Caco-2 (cell line): ENCODE results near the gene WDR81. TPM values are rescaled to one million over a fixed set of nuclear protein-coding genes. Genes with fewer than 3 reads are reported as not detected.
A peak's percentile ranks its signal among the peaks of the same experiment; 100 is the strongest.
"Not testable (repeated sequence)": the region's sequence is repeated elsewhere in the genome, so short reads cannot be mapped to it uniquely, and the experiment has no call there.

Source experiments
- BruUV-seq: library from RNA; stranded (reverse); fragments of 400-500 nt; replicated peaks from 2 replicates; lab custom pipeline; 2021; lab: Mats Ljungman, UMichigan
- CTCF ChIA-PET: fragments of 300-600 bp; sonication (Branson Sonifier 250); formaldehyde crosslinking; loops from one replicate; lab custom pipeline; 2022; ENCODE audit warnings: antibody characterized with exemption; lab: Charles Lee
- POLR2A ChIA-PET: fragments of 300-600 bp; sonication (Branson Sonifier 250); formaldehyde crosslinking; loops from one replicate; lab custom pipeline; 2022; ENCODE audit warnings: antibody characterized with exemption; lab: Charles Lee
- DNase-seq, 2 experiments: peaks; one replicate each; pipeline versions ENCODE4 v3.0.0 to v3.0.0-alpha.2; 2020 to 2022
- H3K27me3 ChIP-seq: replicated peaks from 2 replicates; pipeline ENCODE4 v1.6.0; 2011; ENCODE audit warnings: low read length; ENCODE audit not compliant: control insufficient read depth, insufficient read depth
- H3K36me3 ChIP-seq: 2 replicates; pipeline ENCODE4 v1.5.1; 2011; ENCODE audit warnings: low read length; ENCODE audit not compliant: control insufficient read depth, insufficient read depth
- H3K4me1 ChIP-seq: fragments of 250-450 bp; sonication (Bioruptor Pico); 2 replicates; pipeline ENCODE4 v1.5.1; 2020; ENCODE audit warnings: mild to moderate bottlenecking
- H3K4me3 ChIP-seq: 2 replicates; pipeline ENCODE4 v1.5.1; 2011; ENCODE audit warnings: low read depth, mild to moderate bottlenecking, control low read depth, low read length
- H3K9me3 ChIP-seq: fragments of 250-450 bp; sonication (Bioruptor Pico); 2 replicates; pipeline ENCODE4 v1.5.1; 2020; ENCODE audit warnings: mild to moderate bottlenecking, moderate library complexity
- H3K27ac Mint-ChIP-seq: one replicate; pipeline ENCODE4 v1.8.0; 2022; ENCODE audit warnings: mixed read lengths; ENCODE audit not compliant: unreplicated experiment
- H3K27me3 Mint-ChIP-seq: one replicate; pipeline ENCODE4 v1.8.0; 2022; ENCODE audit warnings: mixed read lengths; ENCODE audit not compliant: insufficient read depth, unreplicated experiment
- H3K36me3 Mint-ChIP-seq: one replicate; pipeline ENCODE4 v1.8.0; 2022; ENCODE audit warnings: mild to moderate bottlenecking, mixed read lengths; ENCODE audit not compliant: insufficient read depth, unreplicated experiment
- H3K4me1 Mint-ChIP-seq: one replicate; pipeline ENCODE4 v1.8.0; 2022; ENCODE audit warnings: low read depth, mixed read lengths; ENCODE audit not compliant: unreplicated experiment
- H3K4me3 Mint-ChIP-seq: one replicate; pipeline ENCODE4 v1.8.0; 2022; ENCODE audit warnings: mild to moderate bottlenecking, moderate library complexity, mixed read lengths; ENCODE audit not compliant: unreplicated experiment
- H3K9me3 Mint-ChIP-seq: one replicate; pipeline ENCODE4 v1.8.0; 2022; ENCODE audit warnings: mixed read lengths; ENCODE audit not compliant: unreplicated experiment
- intact Hi-C: fragments of 100-400 bp; cut with micrococcal nuclease; formaldehyde crosslinking; loops from one replicate; pipeline ENCODE4 v1.10.0; 2022; ENCODE audit not compliant: unreplicated experiment
- total RNA-seq: library from RNA; stranded (reverse); gene quantifications from 2 replicates; pipeline ENCODE4 v1.2.3, GENCODE V29; 2022
- TF ChIP-seq, protein P1 (sequence below), 2 experiments: fragments of 200-600 bp in 1 of 2; IDR thresholded peaks; 1 replicate in 1 of 2; 2 replicates in 1 of 2; pipeline versions ENCODE4 v1.5.1 to v1.8.0; 2011 to 2022; ENCODE audit warnings: antibody characterized with exemption in 1 of 2, control low read depth in 1 of 2, inconsistent platforms in 1 of 2, low read depth in 1 of 2, low read length in 1 of 2, mild to moderate bottlenecking in 1 of 2, moderate library complexity in 1 of 2; ENCODE audit not compliant: insufficient read depth in 1 of 2, severe bottlenecking in 1 of 2, unreplicated experiment in 1 of 2

The WDR81 gene
- total RNA-seq, 1 experiment from 2014 or later = 26.6 TPM

DNA sequence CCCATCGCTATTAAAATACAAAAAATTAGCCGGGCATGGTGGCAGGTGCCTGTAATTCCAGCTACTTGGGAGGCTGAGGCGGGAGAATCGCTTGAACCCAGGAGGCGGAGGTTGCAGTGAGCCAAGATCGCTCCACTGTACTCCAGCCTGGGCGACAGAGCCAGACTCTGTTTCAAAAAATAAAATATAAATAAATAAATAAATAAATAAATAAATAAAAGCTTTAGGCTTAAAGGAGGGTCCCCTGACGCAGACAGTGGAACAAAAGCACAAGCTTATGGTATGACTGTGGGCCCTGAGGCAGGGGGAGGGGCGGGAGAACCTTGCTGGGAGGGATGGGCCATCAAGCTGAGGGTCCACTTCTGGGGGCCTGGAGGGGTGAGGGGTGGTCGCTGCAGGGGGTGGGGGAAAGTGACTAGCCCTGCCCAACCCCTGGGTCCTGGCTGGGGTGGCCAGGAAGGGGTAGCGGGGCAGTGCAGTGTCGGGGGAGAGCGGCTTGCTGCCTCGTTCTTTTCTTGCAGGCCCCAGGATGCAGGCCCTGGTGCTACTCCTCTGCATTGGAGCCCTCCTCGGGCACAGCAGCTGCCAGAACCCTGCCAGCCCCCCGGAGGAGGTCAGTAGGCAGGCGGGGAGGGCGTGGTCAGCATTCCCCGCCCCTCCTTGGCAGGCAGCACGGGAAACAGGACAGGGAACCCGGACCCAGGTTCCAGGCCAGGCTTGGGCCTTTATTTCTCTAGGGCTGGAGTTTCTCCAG lies 42.1 kb downstream of the WDR81 start:
- Histone ChIP-seq H3K4me3 (no peak overlapping the region), H3K36me3 (no peaks in the 10 kb centered on the region), H3K9me3 (no peaks in the 10 kb centered on the region), H3K4me1 (peaks cover 47% of the 10 kb centered on the region), H3K27me3 (no peaks in the 10 kb centered on the region)
- TF ChIP-seq, protein P1, sequence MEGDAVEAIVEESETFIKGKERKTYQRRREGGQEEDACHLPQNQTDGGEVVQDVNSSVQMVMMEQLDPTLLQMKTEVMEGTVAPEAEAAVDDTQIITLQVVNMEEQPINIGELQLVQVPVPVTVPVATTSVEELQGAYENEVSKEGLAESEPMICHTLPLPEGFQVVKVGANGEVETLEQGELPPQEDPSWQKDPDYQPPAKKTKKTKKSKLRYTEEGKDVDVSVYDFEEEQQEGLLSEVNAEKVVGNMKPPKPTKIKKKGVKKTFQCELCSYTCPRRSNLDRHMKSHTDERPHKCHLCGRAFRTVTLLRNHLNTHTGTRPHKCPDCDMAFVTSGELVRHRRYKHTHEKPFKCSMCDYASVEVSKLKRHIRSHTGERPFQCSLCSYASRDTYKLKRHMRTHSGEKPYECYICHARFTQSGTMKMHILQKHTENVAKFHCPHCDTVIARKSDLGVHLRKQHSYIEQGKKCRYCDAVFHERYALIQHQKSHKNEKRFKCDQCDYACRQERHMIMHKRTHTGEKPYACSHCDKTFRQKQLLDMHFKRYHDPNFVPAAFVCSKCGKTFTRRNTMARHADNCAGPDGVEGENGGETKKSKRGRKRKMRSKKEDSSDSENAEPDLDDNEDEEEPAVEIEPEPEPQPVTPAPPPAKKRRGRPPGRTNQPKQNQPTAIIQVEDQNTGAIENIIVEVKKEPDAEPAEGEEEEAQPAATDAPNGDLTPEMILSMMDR (IDR thresholded peaks at IDR 0.05; ENCODE audit: insufficient read depth in 1 of 2, low read depth in 1 of 2, low read length in 1 of 2, severe bottlenecking in 1 of 2, unreplicated experiment in 1 of 2) = no peak
- Mint-ChIP-seq H3K9me3 (no peaks in the 10 kb centered on the region), H3K27me3 (no peaks in the 10 kb centered on the region), H3K4me1 (peaks cover 23% of the 10 kb centered on the region), H3K27ac (no peak overlapping the region), H3K4me3 (no peak overlapping the region), H3K36me3 (peaks cover 26% of the 10 kb centered on the region)
- DNase-seq = no peak
- ChIA-PET CTCF (interaction anchor here (0.6 to 0.8 kb wide), 3 partner anchors 17 to 56 kb away, joined by 3 to 5 read pairs (median 4); partner anchors contain the start of gene TLCD2), POLR2A (interaction anchor here (0.6 to 1.6 kb wide), 2 partner anchors 50 to 288 kb away, joined by 3 to 12 read pairs; no protein-coding TSS in a partner anchor)
- intact Hi-C loops = no loop called here
- BruUV-seq = no TSS peak

DNA sequence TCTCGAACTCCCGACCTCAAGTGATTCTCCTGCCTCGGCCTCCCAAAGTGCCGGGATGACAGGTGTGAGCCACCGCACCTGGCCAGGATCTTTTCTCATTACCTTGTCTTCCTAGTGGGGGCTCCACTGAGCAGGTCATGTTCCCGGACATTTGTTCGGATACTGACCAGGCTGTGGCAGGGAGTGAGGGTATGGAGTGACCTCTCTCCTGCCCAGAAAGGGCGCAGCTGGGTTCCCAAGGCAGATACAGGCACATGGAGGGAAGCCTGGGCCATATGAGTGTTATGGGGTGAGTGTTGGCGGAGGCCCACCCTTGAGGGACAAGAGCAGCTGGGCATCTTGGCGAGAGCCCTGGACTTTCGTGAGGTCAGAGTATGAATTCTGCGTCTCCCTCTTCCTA lies 42.9 kb downstream of the WDR81 start:
- H3K4me1 ChIP-seq = peaks cover 41% of the 10 kb centered on the region
- peak overlapping the region; percentile 71 for H3K27ac Mint-ChIP-seq
- POLR2A ChIA-PET = no interaction called here
- H3K4me3 Mint-ChIP-seq = no peak overlapping the region
- no peak for DNase-seq
- H3K4me3 ChIP-seq = no peak overlapping the region
- BruUV-seq = no TSS peak
- H3K9me3 ChIP-seq = no peaks in the 10 kb centered on the region
- TF ChIP-seq, protein P1 (IDR thresholded peaks at IDR 0.05; ENCODE audit: insufficient read depth in 1 of 2, low read depth in 1 of 2, low read length in 1 of 2, severe bottlenecking in 1 of 2, unreplicated experiment in 1 of 2) = no peak
- peaks cover 15% of the 10 kb centered on the region for H3K4me1 Mint-ChIP-seq
- no peaks in the 10 kb centered on the region for H3K27me3 ChIP-seq
- CTCF ChIA-PET = no interaction called here
- no peaks in the 10 kb centered on the region for H3K9me3 Mint-ChIP-seq
- intact Hi-C loops = no loop called here
- no peaks in the 10 kb centered on the region for H3K36me3 ChIP-seq
- H3K27me3 Mint-ChIP-seq = no peaks in the 10 kb centered on the region
- peaks cover 28% of the 10 kb centered on the region for H3K36me3 Mint-ChIP-seq

DNA sequence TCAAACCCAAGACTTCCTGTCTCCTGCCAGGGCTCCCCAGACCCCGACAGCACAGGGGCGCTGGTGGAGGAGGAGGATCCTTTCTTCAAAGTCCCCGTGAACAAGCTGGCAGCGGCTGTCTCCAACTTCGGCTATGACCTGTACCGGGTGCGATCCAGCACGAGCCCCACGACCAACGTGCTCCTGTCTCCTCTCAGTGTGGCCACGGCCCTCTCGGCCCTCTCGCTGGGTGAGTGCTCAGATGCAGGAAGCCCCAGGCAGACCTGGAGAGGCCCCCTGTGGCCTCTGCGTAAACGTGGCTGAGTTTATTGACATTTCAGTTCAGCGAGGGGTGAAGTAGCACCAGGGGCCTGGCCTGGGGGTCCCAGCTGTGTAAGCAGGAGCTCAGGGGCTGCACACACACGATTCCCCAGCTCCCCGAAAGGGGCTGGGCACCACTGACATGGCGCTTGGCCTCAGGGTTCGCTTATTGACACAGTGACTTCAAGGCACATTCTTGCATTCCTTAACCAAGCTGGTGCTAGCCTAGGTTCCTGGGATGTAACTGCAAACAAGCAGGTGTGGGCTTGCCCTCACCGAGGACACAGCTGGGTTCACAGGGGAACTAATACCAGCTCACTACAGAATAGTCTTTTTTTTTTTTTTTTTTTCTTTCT lies 45.4 kb downstream of the WDR81 start:
- Mint-ChIP-seq H3K27ac (peak overlapping the region; percentile 98), H3K4me3 (peak overlapping the region; percentile 47), H3K27me3 (no peaks in the 10 kb centered on the region), H3K36me3 (peaks cover 52% of the 10 kb centered on the region), H3K4me1 (peaks cover 14% of the 10 kb centered on the region), H3K9me3 (no peaks in the 10 kb centered on the region)
- peak; percentile 91 to 96 for DNase-seq
- intact Hi-C loops = loop anchor here (1.0 to 2.0 kb wide), 2 partner anchors 34 to 53 kb away; no protein-coding TSS in a partner anchor
- BruUV-seq = TSS peak; percentile 87
- TF ChIP-seq, protein P1 (IDR thresholded peaks at IDR 0.05; ENCODE audit: insufficient read depth in 1 of 2, low read depth in 1 of 2, low read length in 1 of 2, severe bottlenecking in 1 of 2, unreplicated experiment in 1 of 2) = no peak
- no peaks in the 10 kb centered on the region for H3K27me3 ChIP-seq
- H3K9me3 ChIP-seq = no peaks in the 10 kb centered on the region
- H3K4me3 ChIP-seq = no peak overlapping the region
- no peaks in the 10 kb centered on the region for H3K36me3 ChIP-seq
- peaks cover 32% of the 10 kb centered on the region for H3K4me1 ChIP-seq
- POLR2A ChIA-PET = interaction anchor here (0.6 to 2.8 kb wide), 18 partner anchors 8 to 718 kb away, joined by 3 to 81 read pairs (median 3); partner anchors contain the start of genes RILP, RPA1, SCARF1 and SERPINF1
- CTCF ChIA-PET = interaction anchor here (0.6 to 2.1 kb wide), 10 partner anchors 14 to 559 kb away, joined by 3 to 19 read pairs (median 6); partner anchors contain the start of genes RILP and SCARF1

DNA sequence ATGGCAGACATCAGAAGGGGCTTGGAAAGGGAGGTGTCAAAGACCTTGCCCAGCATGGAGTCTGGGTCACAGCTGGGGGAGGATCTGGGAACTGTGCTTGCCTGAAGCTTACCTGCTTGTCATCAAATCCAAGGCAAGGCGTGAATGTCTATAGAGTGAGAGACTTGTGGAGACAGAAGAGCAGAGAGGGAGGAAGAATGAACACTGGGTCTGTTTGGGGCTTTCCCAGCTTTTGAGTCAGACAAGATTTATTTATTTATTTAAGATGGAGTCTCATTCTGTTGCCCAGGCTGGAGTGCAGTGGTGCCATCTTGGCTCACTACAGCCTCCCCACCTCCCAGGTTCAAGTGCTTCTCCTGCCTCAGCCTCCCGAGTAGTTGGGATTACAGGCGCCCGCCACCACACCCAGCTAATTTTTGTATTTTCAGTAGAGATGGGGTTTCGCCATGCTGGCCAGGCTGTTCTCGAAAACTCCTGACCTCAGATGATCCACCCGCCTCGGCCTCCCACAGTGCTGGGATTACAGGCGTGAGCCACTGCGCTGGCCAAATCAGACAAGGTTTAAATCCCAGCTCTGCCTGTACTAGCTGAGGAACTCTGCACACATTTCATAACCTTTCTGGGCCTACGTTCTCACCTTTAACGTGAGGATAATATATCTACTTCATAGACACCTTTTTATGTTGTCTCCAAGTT lies 48.6 kb downstream of the WDR81 start:
- DNase-seq, H3K9me3 Mint-ChIP-seq, H3K27me3 ChIP-seq, intact Hi-C loops, H3K36me3 ChIP-seq, H3K4me3 Mint-ChIP-seq, H3K4me3 ChIP-seq, BruUV-seq, H3K9me3 ChIP-seq, H3K27me3 Mint-ChIP-seq: not testable (repeated sequence)
- peaks cover 32% of the 10 kb centered on the region for H3K4me1 ChIP-seq
- peak overlapping the region; percentile 78 for H3K27ac Mint-ChIP-seq
- peaks cover 14% of the 10 kb centered on the region for H3K4me1 Mint-ChIP-seq
- ChIA-PET POLR2A (interaction anchor here (0.6 to 0.8 kb wide), 2 partner anchors 17 to 56 kb away, joined by 3 read pairs; no protein-coding TSS in a partner anchor), CTCF (interaction anchor here (0.6 to 0.7 kb wide), 3 partner anchors 9 to 59 kb away, joined by 3 to 6 read pairs (median 3); no protein-coding TSS in a partner anchor)
- H3K36me3 Mint-ChIP-seq = peaks cover 76% of the 10 kb centered on the region
